K562 (cell line): ENCODE data around the gene NDUFS6. TPM values are rescaled to one million over a fixed set of nuclear protein-coding genes. Genes with fewer than 3 reads are reported as not detected.

Experiments
- ATAC-seq: fragments of 200-7000 bp; cut with Tn5 transposase; 3 replicates; pipeline ENCODE4 v1.9.1; 2020; ENCODE audit warnings: moderate library complexity
- BruUV-seq: library from RNA; stranded (reverse); fragments of 400-500 nt; replicated peaks from 2 replicates; lab custom pipeline; 2021; lab: Mats Ljungman, UMichigan
- CTCF ChIA-PET: fragments of 300-600 bp; formaldehyde crosslinking; extraction: SDS; loops from one replicate; lab custom pipeline; 2021; ENCODE audit warnings: low intra/inter-chr PET ratio; lab: Yijun Ruan, JAX
- POLR2A ChIA-PET: fragments of 300-600, 350-650 bp; sonication (Branson Sonifier 250); formaldehyde crosslinking; extraction: SDS; loops from one replicate; lab custom pipeline; 2021; ENCODE audit warnings: antibody characterized with exemption, inconsistent platforms; lab: Yijun Ruan, JAX
- DNase-seq, 4 experiments: peaks; one replicate each; pipeline versions ENCODE4 v3.0.0 to v3.0.0-alpha.2; 2011 to 2018; ENCODE audit warnings: low spot score in 3 of 4, mixed read lengths in 3 of 4; ENCODE audit errors: extremely low read depth in 1 of 4
- FAIRE-seq: peaks from 2 replicates; lab custom pipeline; 2011; peaks lifted over from hg19 to GRCh38; lab: Jason Lieb, UNC
- H2AFZ ChIP-seq: 2 replicates; pipeline ENCODE4 v1.6.0; 2011; ENCODE audit warnings: low read depth, low read length, control low read depth, inconsistent platforms
- H3K27ac ChIP-seq: fragments of 200-600 bp; 3 replicates; pipeline ENCODE4 v1.8.0; 2011; ENCODE audit warnings: low read depth, mild to moderate bottlenecking, control low read depth, inconsistent platforms, low read length, moderate library complexity, mixed read lengths; ENCODE audit errors: extremely low read depth
- H3K27me3 ChIP-seq, 2 experiments: fragments of 300-600 bp in 1 of 2; 2 replicates in 1 of 2; 3 replicates in 1 of 2; pipeline versions ENCODE4 v1.6.0 to v1.8.0; 2011; ENCODE audit warnings: inconsistent platforms in 2 of 2, low read length in 2 of 2, mild to moderate bottlenecking in 1 of 2, mixed read lengths in 1 of 2, moderate library complexity in 1 of 2; ENCODE audit not compliant: control insufficient read depth in 2 of 2, insufficient read depth in 2 of 2
- H3K36me3 ChIP-seq: fragments of 300-600 bp; 3 replicates; pipeline ENCODE4 v1.8.0; 2011; ENCODE audit warnings: mild to moderate bottlenecking, low read length, inconsistent platforms; ENCODE audit not compliant: control insufficient read depth, insufficient read depth
- H3K4me1 ChIP-seq, 2 experiments: fragments of 200-600 bp in 1 of 2; replicated peaks in 1 of 2; 2 replicates in 1 of 2; 3 replicates in 1 of 2; pipeline versions ENCODE4 v1.5.1 to v1.8.0; 2011; ENCODE audit warnings: inconsistent platforms in 2 of 2, low read length in 2 of 2, mild to moderate bottlenecking in 1 of 2, mixed read lengths in 1 of 2, moderate library complexity in 1 of 2; ENCODE audit not compliant: control insufficient read depth in 2 of 2, insufficient read depth in 2 of 2
- H3K4me2 ChIP-seq: 2 replicates; pipeline ENCODE4 v1.6.1; 2011; ENCODE audit warnings: low read length, control low read depth, inconsistent platforms, mixed read lengths; ENCODE audit not compliant: insufficient read depth
- H3K4me3 ChIP-seq: fragments of 200-600 bp; sonication (generic), shearing (Covaris generic); 2 replicates; pipeline ENCODE4 v1.5.1; 2016; ENCODE audit warnings: control low read depth, inconsistent platforms
- H3K79me2 ChIP-seq: fragments of 200-600 bp; 3 replicates; pipeline ENCODE4 v1.8.0; 2011; ENCODE audit warnings: low read length, inconsistent platforms; ENCODE audit not compliant: control insufficient read depth, insufficient read depth
- H3K9ac ChIP-seq, 2 experiments: 2 replicates each; pipeline versions ENCODE4 v1.6.0 to v1.6.1; 2011; ENCODE audit warnings: low read depth in 2 of 2, low read length in 2 of 2, control low read depth in 1 of 2, inconsistent platforms in 1 of 2, mild to moderate bottlenecking in 1 of 2, mixed read lengths in 1 of 2; ENCODE audit not compliant: insufficient read depth in 1 of 2
- H3K9me1 ChIP-seq: one replicate; pipeline ENCODE4 v1.6.0; 2011; ENCODE audit warnings: inconsistent platforms, mild to moderate bottlenecking, low read length, moderate library complexity; ENCODE audit not compliant: control insufficient read depth, insufficient read depth
- H3K9me3 ChIP-seq: replicated peaks from 2 replicates; pipeline ENCODE4 v1.5.1; 2011; ENCODE audit warnings: low read depth, low read length, inconsistent platforms; ENCODE audit not compliant: control insufficient read depth, insufficient read depth
- H4K20me1 ChIP-seq: replicated peaks from 2 replicates; pipeline ENCODE4 v1.6.1; 2011; ENCODE audit warnings: low read length, inconsistent platforms, mixed read lengths; ENCODE audit not compliant: control insufficient read depth, insufficient read depth
- CCNT2 ChIP-seq: IDR thresholded peaks from 2 replicates; pipeline ENCODE4 v1.6.1; 2011; ENCODE audit warnings: borderline replicate concordance, low read depth, mild to moderate bottlenecking, moderate library complexity, mixed read lengths, low read length; ENCODE audit not compliant: insufficient read length; ENCODE audit errors: extremely low read depth
- ELK3 ChIP-seq: fragments of 450-650 bp; formaldehyde crosslinking; IDR thresholded peaks from 2 replicates; pipeline ENCODE4 v1.4.0; 2020; ENCODE audit warnings: mild to moderate bottlenecking
- EZH2 ChIP-seq: IDR thresholded peaks from 2 replicates; pipeline ENCODE4 v1.6.1; 2012; ENCODE audit warnings: low read depth, mild to moderate bottlenecking, inconsistent platforms, low read length, borderline replicate concordance
- FOXO4 ChIP-seq: fragments of 450-650 bp; formaldehyde crosslinking; IDR thresholded peaks from 2 replicates; pipeline ENCODE4 v1.4.0; 2020; ENCODE audit warnings: mild to moderate bottlenecking, moderate library complexity
- GABPB1 ChIP-seq: sonication (generic); formaldehyde crosslinking; IDR thresholded peaks from 2 replicates; pipeline ENCODE4 v1.8.0; 2022; ENCODE audit warnings: mild to moderate bottlenecking, missing genetic modification reagents
- ILK ChIP-seq: fragments of 450-650 bp; IDR thresholded peaks from 2 replicates; pipeline ENCODE4 v1.6.1; 2016; ENCODE audit warnings: missing genetic modification characterization, low read depth, mild to moderate bottlenecking, missing compliant biosample characterization, moderate library complexity, borderline replicate concordance
- MAFG ChIP-seq: fragments of 450-650 bp; conservative IDR thresholded peaks from 2 replicates; pipeline ENCODE4 v1.6.1; 2016; ENCODE audit warnings: missing genetic modification characterization, missing compliant biosample characterization
- MLLT1 ChIP-seq, 2 experiments: fragments of 450-650 bp; IDR thresholded peaks; 2 replicates each; pipeline ENCODE4 v1.6.1; 2016
- PATZ1 ChIP-seq: fragments of 250-450 bp; sonication (Bioruptor Pico); IDR thresholded peaks from 2 replicates; pipeline ENCODE4 v1.5.0; 2020; ENCODE audit warnings: mild to moderate bottlenecking, borderline replicate concordance
- SMAD2 ChIP-seq: fragments of 150-350 bp; IDR thresholded peaks from 2 replicates; pipeline ENCODE4 v1.6.1; 2014; ENCODE audit warnings: low read depth, mild to moderate bottlenecking, low read length
- SMARCA5 ChIP-seq: fragments of 450-650 bp; IDR thresholded peaks from 2 replicates; pipeline ENCODE4 v1.6.1; 2016
- SRSF7 ChIP-seq: fragments of 200-400 bp; formaldehyde crosslinking; optimal IDR thresholded peaks from 2 replicates; pipeline ENCODE3; 2017; ENCODE audit warnings: mild to moderate bottlenecking, low read depth, low read length
- TAF1 ChIP-seq: IDR thresholded peaks from 2 replicates; pipeline ENCODE4 v1.6.1; 2011; ENCODE audit warnings: mild to moderate bottlenecking, low read length, moderate library complexity; ENCODE audit not compliant: insufficient read depth, control insufficient read depth, severe bottlenecking; ENCODE audit errors: extremely low read depth
- TARDBP ChIP-seq: fragments of 450-650 bp; IDR thresholded peaks from 2 replicates; pipeline ENCODE4 v1.6.1; 2016
- TRIM28 ChIP-seq: fragments of 450-650 bp; IDR thresholded peaks from 2 replicates; pipeline ENCODE4 v1.6.1; 2017
- ZBTB1 ChIP-seq: sonication (generic); formaldehyde crosslinking; IDR thresholded peaks from 2 replicates; pipeline ENCODE4 v1.8.1; 2023; ENCODE audit warnings: missing genetic modification reagents, low read depth, mild to moderate bottlenecking, borderline replicate concordance
- ZNF408 ChIP-seq: fragments of 250-450 bp; sonication (Bioruptor Pico); IDR thresholded peaks from 2 replicates; pipeline ENCODE4 v1.4.0; 2020; ENCODE audit warnings: low read depth, mild to moderate bottlenecking, moderate library complexity
- WGBS: fragments of 100-300 bp; shearing (Covaris generic); methylation state at CpG from one replicate; pipeline ENCODE4 v1.1.6; 2016; ENCODE audit warnings: low coverage, mixed read lengths; ENCODE audit not compliant: insufficient coverage; ENCODE audit errors: missing lambda C conversion rate; 5-methylcytosine and 5-hydroxymethylcytosine counted together
- in situ Hi-C: fragments of 300-500 bp; cut with MboI; formaldehyde crosslinking; loops from 4 replicates; pipeline ENCODE4 v1.15.0; 2018; ENCODE audit warnings: inconsistent platforms, mixed read lengths
- intact Hi-C: fragments of 100-400 bp; cut with micrococcal nuclease; formaldehyde crosslinking; loops from 2 replicates; pipeline ENCODE4 v1.14.2; 2022
- polyA plus RNA-seq, 8 experiments: library from polyadenylated mRNA; depleted of rRNA in 4 of 8; stranded (reverse) in 5 of 8; unstranded in 3 of 8; fragments of >200 nt; fragmentation: Nextera tagmentation in 2 of 8; fragmentation: Illumina TruSeq in 1 of 8; extraction: Ambion mirVana in 2 of 8; extraction: Trizol in 1 of 8; gene quantifications; 2 replicates each; pipeline versions ENCODE4 v1.2.1 to v1.2.3, GENCODE V29; 2011 to 2014; ENCODE audit warnings: inconsistent platforms in 1 of 8, missing spikeins in 1 of 8
- total RNA-seq, 7 experiments: library from RNA; depleted of rRNA in 6 of 7; stranded (reverse); fragments of >200 nt in 6 of 7; fragmentation: Illumina TruSeq in 2 of 7; extraction: Trizol in 2 of 7; gene quantifications; 2 replicates each; pipeline versions ENCODE4 v1.2.1 to v1.2.3, GENCODE V29; 2011 to 2021; ENCODE audit warnings: low replicate concordance in 1 of 7

NDUFS6 gene
- total and polyA plus RNA-seq, 9 of the 15 experiments (the other 6 are each of a cell fraction or from before 2014, with no cell fraction given) = 36.1 to 291 (median 77.0) TPM

- Histone ChIP-seq H3K9me1 (no peaks in the 10 kb centered on the region), H3K9ac (no peak overlapping the region), H2AFZ (no peak overlapping the region), H3K79me2 (no peaks in the 10 kb centered on the region), H4K20me1 (peaks cover 17% of the 10 kb centered on the region), H3K27me3 (peaks cover 37 to 58% of the 10 kb centered on the region in 2 experiments), H3K4me2 (no peak overlapping the region), H3K27ac (no peak overlapping the region), H3K36me3 (no peaks in the 10 kb centered on the region), H3K4me3 (no peak overlapping the region), H3K9me3 (no peaks in the 10 kb centered on the region), H3K4me1 (peaks cover 0 to 7% of the 10 kb centered on the region in 2 experiments; a peak in 2 of 5 replicates)
- 56% methylated on average over 1 of the region's 1 CpG for WGBS
- BruUV-seq = no TSS peak
- CTCF ChIA-PET = no interaction called here
- no peak for DNase-seq
- in situ Hi-C loops = no loop called here
- ATAC-seq = no peak
- FAIRE-seq = no peak
- POLR2A ChIA-PET = no interaction called here
- intact Hi-C loops = no loop called here
- no peak for TF ChIP-seq MLLT1 (IDR thresholded peaks at IDR 0.05)
- TF ChIP-seq MAFG = no peak
- no peak for TF ChIP-seq TRIM28
- TF ChIP-seq EZH2 = no peak
- TF ChIP-seq ZBTB1 (CRISPR knock-in tag) = no peak
- no peak for TF ChIP-seq TARDBP
- TF ChIP-seq FOXO4 = no peak
- TF ChIP-seq SMAD2 = no peak
- TF ChIP-seq ZNF408 = no peak
- no peak for TF ChIP-seq ILK (tag)
- no peak for TF ChIP-seq PATZ1 (CRISPR knock-in tag)
- TF ChIP-seq GABPB1 (CRISPR knock-in tag) = no peak
- TF ChIP-seq CCNT2 = no peak
- no peak for TF ChIP-seq SRSF7
- TF ChIP-seq SMARCA5 = no peak
- TF ChIP-seq ELK3 (CRISPR knock-in tag) = no peak
- TF ChIP-seq TAF1 = no peak
Measured at GRCh38 chr5:1845696-1846095, 44.5 kb downstream of the NDUFS6 start.
